Stimulated activated CD8-positive, alpha-beta memory T cell treated with anti-CD3 and anti-CD28 coated beads, Interleukin-7, amount 100 ng/mL, for 48 hours (primary cell): ENCODE results near the gene KRTAP3-1.
"Not testable (repeated sequence)": the region's sequence is repeated elsewhere in the genome, so short reads cannot be mapped to it uniquely, and the experiment has no call there.

Experiments used
- DNase-seq, 2 donors: peaks; one replicate each; pipeline ENCODE4 v3.0.0-alpha.2; 2020; ENCODE audit warnings: low read depth in 1 of 2; ENCODE audit errors: extremely low read depth in 1 of 2

KRTAP3-1 gene

DNA sequence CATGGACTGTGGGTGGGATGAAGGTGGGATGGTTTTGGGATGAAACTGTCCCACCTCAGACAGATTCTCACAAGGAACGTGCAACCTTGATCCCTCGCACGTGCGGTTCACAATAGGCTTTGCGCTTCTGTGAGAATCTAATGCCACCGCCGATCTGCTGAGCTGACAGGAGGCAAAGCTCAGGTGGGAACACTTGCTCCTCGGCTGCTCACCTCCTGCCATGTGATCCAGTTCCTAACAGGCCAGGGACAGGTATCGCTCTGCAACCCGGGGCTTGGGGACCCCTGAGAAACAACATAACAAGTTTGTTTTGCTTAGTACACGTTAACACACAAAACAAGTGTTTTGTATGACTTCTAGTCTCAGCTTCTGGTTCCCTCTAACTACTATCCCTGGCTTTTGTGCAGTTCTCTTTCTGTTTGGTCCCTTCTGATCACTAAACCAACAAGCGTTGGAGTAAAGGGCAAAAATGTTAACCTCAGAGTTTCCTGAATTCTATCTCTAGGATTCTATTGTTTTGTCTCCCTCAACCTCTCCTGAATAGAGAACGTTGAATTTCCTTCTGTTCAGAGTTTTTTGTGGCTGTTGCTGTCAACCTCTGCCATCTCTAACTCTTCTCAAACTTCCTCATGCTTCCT is 7.8 kb upstream of the KRTAP3-1 start:
- no peak for DNase-seq

DNA sequence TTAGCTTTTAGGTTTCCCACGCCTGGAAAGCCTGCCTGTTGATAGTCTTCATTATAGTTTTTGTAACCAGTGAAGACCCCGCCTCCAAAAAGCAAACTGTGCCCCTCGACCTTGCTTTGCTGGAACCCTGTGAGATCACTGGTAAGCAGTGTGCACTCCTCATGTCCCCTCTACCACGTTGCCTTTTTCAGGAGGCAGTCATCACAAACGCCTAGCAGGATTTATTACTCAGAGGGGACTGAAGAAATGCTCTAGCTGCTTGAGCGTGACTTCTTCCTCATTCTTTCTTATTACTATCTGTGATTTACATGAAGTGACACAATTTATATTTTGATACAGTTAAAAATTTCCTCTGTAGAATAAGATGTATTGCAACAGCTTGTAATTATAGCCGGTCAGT is 6.5 kb upstream of the KRTAP3-1 start:
- DNase-seq: no peak

GRCh38 chr17:41013606-41014005 is 4.7 kb upstream of the KRTAP3-1 start:
- DNase-seq: no peak

DNA sequence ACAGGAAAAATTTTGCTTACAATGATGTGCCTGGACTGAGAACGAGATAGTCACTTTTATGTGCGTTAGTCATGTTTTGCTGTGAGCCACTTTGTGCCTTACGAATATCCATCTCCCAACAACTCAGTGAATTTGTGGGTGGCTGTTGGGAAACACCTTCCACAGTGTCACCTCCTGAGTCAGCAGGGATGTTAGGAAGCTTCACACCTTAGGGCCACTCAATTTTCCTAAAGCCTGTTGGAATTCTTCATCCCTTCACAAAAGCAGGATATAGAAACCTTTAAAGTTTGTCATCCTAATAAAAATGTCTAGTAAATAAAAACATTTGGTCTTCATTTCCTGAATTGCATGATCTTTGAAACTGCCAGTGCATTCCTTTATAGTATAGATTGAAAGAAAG is 4.3 kb upstream of the KRTAP3-1 start:
- DNase-seq: no peak

DNA sequence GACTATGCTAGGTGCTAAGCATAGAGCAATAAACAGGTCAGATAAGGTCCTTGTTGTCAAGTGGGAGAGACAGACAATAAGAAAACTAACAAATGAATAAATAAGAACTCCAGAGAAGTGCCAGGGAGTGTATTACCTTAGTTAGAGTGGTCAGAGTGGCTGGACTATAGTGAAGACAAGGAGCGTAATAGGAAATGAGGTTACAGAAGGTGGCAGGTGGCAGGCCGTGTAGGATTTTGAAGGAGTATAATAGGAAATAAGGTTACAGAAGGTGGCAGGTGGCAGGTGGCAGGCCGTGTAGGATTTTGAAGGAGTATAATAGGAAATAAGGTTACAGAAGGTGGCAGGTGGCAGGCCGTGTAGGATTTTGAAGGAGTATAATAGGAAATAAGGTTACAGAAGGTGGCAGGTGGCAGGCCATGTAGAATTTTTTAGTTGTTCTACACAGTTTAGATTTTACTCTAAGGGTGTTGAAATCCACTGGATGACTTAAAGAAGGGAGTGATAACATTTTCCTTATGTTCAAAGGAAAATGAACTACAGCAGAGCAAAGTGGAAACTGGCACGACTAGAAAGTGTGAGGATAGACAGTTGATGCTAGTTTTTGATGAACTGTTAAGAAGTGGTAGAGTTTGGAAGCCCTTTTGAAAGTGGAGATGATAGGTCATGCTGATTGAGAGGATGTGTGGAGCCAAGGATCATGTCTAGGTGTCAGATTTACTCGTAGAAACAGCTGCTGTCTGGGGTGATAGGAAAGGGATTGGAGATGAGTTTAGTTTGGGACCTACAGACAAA is 3.6 kb upstream of the KRTAP3-1 start:
- DNase-seq: no peak

DNA sequence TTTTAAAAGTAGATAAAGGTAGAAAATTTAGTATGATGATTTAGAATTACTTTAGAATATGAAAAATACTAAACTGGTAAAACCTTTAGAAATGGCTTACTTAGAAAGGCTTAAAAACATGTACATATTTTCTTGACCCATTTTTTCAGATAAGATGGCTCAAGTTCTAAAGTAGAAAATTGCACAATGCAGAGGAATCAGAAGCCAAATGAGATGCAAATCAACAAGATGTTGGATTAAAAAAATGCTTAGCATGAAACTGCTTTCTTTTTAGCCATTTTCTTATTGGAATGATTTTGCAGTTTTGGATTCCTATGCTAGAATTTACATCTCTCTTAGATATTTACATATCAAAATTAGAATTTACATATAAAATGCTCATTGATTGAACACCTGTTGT is 1.5 kb upstream of the KRTAP3-1 start:
- no peak for DNase-seq

DNA sequence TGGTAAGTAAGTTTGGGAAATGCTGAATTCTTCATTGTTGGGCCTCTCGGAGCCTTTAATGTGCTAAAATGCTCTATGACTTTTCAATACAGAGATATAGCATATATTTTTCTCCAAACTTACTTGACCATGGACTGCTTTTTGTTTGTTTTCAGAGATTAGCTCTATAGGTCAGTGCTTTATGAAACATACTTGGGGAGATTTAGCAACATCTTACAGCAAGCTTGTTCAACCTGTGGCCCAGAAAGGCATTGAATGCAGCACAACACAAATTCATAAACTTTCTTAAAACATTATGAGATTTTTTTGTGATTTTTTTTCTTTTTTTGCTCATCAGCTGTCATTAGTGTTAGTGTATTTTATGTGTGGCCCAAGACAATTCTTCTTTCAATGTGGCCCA is 1.0 kb upstream of the KRTAP3-1 start:
- DNase-seq: no peak

- no peak for DNase-seq
These were observed 403 bp upstream of the KRTAP3-1 start for GRCh38 chr17:41009301-41009760.

DNA sequence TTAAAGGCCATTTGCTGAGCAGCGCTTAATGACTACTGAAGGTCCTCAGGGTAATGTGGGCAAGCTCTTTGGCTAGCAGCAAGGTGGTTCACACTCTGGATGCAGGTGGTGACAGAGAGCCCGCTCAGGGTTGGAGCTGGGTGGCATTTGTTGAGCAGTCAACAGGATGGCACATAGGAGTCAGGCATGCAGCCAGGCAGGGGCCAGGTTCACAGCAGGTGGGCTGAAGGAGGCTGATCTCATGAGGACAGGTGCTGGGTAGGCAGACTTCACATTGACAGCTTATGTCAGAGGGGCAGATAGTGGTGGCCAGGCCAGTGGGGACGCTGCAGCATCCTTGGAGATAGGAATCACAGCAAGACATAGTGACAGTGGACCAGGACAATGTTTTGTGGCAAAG is 4.5 kb downstream of the KRTAP3-1 start:
- no peak for DNase-seq

- no peak for DNase-seq
These were observed 5.0 kb downstream of the KRTAP3-1 start for GRCh38 chr17:41003926-41004325.

- DNase-seq: no peak
These were observed 6.1 kb downstream of the KRTAP3-1 start for GRCh38 chr17:41002814-41003213.

GRCh38 chr17:41001795-41002194 is 7.1 kb downstream of the KRTAP3-1 start:
- no peak for DNase-seq

- not testable (repeated sequence) for DNase-seq
These were observed 9.4 kb downstream of the KRTAP3-1 start, which contains the start of gene KRTAP3-2 for GRCh38 chr17:40999563-40999962. KRTAP3-2 (minus strand) TSS chr17:40999906; CDS start chr17:40999853, 53 bp downstream.

DNA sequence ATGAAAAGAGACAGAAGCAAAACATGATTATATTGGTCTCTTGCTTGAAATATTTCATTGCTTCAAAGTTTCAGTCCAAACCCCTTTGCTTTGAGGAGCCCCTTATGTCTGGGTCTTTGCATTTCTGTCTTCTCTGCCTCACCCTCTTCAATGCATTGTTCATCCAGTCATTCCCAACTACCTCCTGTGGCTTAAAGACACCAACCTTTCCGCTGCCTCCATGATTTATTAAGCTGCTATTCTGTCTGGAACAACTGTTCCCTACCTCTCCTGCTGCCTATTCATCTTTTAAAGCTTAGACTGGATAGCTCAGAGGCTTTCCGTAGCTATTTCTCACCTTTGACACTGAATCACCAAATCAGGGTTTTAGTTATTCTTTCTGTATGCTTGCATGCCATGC is 11.6 kb downstream of the KRTAP3-1 start:
- DNase-seq: no peak

DNA sequence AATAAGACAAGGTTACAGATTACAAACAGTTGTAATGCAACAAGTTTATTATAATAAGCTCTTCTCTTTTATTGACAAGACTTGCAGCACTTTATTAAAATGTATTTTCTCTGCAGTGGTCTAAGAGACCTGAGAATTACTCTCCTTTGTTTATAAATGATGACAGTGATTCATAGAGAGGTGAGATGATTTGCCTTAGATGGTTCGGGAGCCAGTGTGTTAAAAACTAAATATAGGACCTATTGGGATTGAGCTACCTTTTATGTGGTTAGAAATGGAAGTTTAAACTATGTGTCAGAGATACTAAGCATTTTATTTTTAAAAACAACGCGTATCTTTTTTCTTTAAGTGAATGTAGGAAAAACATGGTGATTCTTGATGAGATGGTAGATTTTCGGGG is 12.1 kb downstream of the KRTAP3-1 start:
- no peak for DNase-seq

- DNase-seq: no peak
These were observed 13.8 kb downstream of the KRTAP3-1 start for GRCh38 chr17:40995116-40995515.

DNA sequence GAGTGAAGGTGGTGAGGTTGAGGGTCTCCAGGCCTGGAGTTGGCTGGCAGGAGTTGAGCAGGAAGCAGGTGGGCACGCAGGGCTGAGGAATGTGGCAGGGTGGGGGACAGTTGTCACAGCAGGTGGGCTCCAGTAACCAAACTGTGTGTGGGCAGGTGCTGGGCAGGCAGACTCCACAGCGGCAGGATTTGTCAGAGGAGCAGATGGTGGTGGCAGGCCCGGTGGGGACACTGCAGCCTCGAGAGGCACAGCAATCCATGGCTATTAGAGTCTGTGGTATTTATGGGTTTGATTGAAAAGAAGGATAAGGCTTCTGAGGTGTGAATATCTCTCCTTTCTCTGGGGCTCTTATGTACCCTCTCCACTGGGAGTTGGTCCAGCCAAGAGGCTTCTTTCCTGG is 15.1 kb downstream of the KRTAP3-1 start, which contains the start of gene KRTAP3-3:
Gene KRTAP3-3 (minus strand): TSS at position 326 of the 400 bp plus-strand sequence. CDS start 67 bp downstream, at position 259.
- DNase-seq: no peak

DNA sequence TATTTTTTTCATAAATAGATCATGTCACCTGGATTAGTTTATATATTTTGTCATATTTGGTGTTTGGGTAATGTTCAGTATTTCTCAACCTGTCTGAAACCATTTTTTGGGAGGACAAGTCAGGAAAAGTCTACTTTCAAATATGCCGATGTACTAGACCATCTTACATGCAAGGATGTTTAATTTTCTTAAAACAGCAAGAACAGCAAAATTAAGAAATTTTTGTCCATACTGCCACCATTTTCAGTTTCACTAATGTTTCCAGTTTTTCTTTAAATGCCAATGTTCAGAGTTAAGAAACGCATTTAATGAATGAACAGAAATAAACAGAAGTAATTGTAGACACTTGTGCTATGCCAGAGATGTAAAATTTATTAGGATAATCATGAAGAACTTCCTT is 15.8 kb downstream of the KRTAP3-1 start:
- DNase-seq: no peak

GRCh38 chr17:40992666-40993065 is 16.3 kb downstream of the KRTAP3-1 start:
- no peak for DNase-seq

DNA sequence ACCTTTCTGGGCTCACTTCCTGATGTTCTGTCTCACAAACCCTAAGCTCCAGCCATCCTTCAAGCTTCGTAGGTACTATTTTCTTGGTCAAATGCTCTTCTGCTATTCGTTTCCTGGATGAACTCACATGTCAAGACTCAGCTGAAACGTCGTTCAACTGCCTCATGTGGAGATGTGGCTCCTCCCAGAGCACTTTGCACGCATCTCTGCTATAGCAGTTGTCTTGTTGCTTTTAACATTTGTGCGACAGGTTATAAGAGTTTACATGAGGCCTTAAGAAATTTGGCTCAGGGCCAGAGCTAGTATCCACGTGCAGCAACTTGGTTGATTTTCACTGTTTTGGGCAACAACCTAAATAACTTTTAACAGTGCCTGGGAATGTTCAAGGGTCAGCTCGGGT is 22.0 kb downstream of the KRTAP3-1 start:
- no peak for DNase-seq

GRCh38 chr17:40984226-40984625 is 24.7 kb downstream of the KRTAP3-1 start, which contains the start of gene KRT40:
KRT40 (minus strand) TSS chr17:40984326; CDS start chr17:40984273, 53 bp downstream.
- DNase-seq: no peak

- DNase-seq: no peak
These were observed 27.8 kb downstream of the KRTAP3-1 start for GRCh38 chr17:40981115-40981514.
